NK-92 (cell line): ENCODE results near the gene SLC15A1.

ENCODE experiments used
- DNase-seq: peaks from one replicate; lab custom pipeline; 2025; ENCODE audit not compliant: unreplicated experiment; lab: John Stamatoyannopoulos, UW

Gene SLC15A1

GRCh38 chr13:98781470-98781869 lies 29.0 kb upstream of the SLC15A1 start:
- DNase-seq: no peak

- DNase-seq: no peak
Measured at GRCh38 chr13:98781045-98781444, 28.6 kb upstream of the SLC15A1 start.

- no peak for DNase-seq
Measured at GRCh38 chr13:98780451-98780850, 28.0 kb upstream of the SLC15A1 start.

GRCh38 chr13:98779695-98780094 lies 27.2 kb upstream of the SLC15A1 start:
- DNase-seq: no peak

GRCh38 chr13:98778749-98779148 lies 26.3 kb upstream of the SLC15A1 start:
- no peak for DNase-seq

GRCh38 chr13:98776644-98777043 lies 24.2 kb upstream of the SLC15A1 start:
- no peak for DNase-seq

- no peak for DNase-seq
Measured at GRCh38 chr13:98775844-98776598, 23.5 kb upstream of the SLC15A1 start.

GRCh38 chr13:98775386-98775785 lies 22.9 kb upstream of the SLC15A1 start:
- no peak for DNase-seq

GRCh38 chr13:98774776-98775175 lies 22.3 kb upstream of the SLC15A1 start:
- no peak for DNase-seq

- DNase-seq: no peak
Measured at GRCh38 chr13:98773921-98774320, 21.4 kb upstream of the SLC15A1 start.

- no peak for DNase-seq
Measured at GRCh38 chr13:98772794-98773452, 20.5 kb upstream of the SLC15A1 start.

GRCh38 chr13:98771838-98772611 lies 19.6 kb upstream of the SLC15A1 start:
- no peak for DNase-seq

GRCh38 chr13:98769736-98770135 lies 17.3 kb upstream of the SLC15A1 start:
- DNase-seq: no peak

GRCh38 chr13:98768522-98768921 lies 16.1 kb upstream of the SLC15A1 start:
- DNase-seq: no peak

GRCh38 chr13:98766697-98767096 lies 14.2 kb upstream of the SLC15A1 start:
- DNase-seq: no peak

GRCh38 chr13:98765996-98766519 lies 13.6 kb upstream of the SLC15A1 start:
- no peak for DNase-seq

GRCh38 chr13:98761986-98762616 lies 9.6 kb upstream of the SLC15A1 start:
- DNase-seq: no peak

- DNase-seq: no peak
Measured at GRCh38 chr13:98761126-98761985, 8.9 kb upstream of the SLC15A1 start.

GRCh38 chr13:98755729-98756128 lies 3.3 kb upstream of the SLC15A1 start:
- no peak for DNase-seq

- DNase-seq: no peak
Measured at GRCh38 chr13:98755116-98755515, 2.6 kb upstream of the SLC15A1 start.
